HG02798 (cell line): ENCODE measurements around the gene DOLK.

Experiments
- ATAC-seq: cut with Tn5 transposase; IDR thresholded peaks from one replicate; pipeline ENCODE4 v1.9.1; 2021; ENCODE audit warnings: mild to moderate bottlenecking; ENCODE audit not compliant: unreplicated experiment, poor library complexity

DOLK gene

GRCh38 chr9:128910906-128911305, 36.5 kb downstream of the DOLK start:
- ATAC-seq = no peak

DNA sequence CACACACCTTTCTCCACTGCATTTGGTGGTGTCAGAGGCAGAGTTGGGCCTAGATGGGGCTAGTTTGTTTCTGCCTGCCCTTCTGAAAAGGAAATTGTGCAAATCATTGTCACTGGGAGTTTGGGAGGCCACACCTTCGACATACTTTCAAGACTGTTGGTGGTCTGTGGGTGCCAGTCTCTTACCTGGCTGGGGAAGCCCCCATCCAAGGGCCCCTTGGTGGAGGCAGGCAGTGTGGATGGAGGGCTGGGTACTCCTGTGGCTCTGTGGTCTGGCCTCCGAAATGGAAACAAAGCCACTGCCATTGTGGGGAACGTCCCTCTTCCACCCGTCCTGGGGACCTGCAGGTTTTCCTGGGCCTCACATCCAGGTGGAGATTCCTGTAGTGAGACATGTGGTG, 37.5 kb downstream of the DOLK start:
- no peak for ATAC-seq

DNA sequence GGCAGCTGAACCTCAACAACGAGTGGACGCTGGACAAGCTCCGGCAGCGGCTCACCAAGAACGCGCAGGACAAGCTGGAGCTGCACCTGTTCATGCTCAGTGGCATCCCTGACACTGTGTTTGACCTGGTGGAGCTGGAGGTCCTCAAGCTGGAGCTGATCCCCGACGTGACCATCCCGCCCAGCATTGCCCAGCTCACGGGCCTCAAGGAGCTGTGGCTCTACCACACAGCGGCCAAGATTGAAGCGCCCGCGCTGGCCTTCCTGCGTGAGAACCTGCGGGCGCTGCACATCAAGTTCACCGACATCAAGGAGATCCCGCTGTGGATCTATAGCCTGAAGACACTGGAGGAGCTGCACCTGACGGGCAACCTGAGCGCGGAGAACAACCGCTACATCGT, 39.0 kb downstream of the DOLK start:
- no peak for ATAC-seq

- no peak for ATAC-seq
These were observed 40.7 kb downstream of the DOLK start for GRCh38 chr9:128906741-128907140.

- ATAC-seq = no peak
These were observed 41.4 kb downstream of the DOLK start for GRCh38 chr9:128905964-128906363.

GRCh38 chr9:128903871-128904620, 43.4 kb downstream of the DOLK start:
- no peak for ATAC-seq

- no peak for ATAC-seq
These were observed 44.3 kb downstream of the DOLK start for GRCh38 chr9:128903079-128903461.

- ATAC-seq = peak; percentile 83
These were observed 44.9 kb downstream of the DOLK start for GRCh38 chr9:128902351-128903078.

- no peak for ATAC-seq
These were observed 45.6 kb downstream of the DOLK start for GRCh38 chr9:128901822-128902221.

DNA sequence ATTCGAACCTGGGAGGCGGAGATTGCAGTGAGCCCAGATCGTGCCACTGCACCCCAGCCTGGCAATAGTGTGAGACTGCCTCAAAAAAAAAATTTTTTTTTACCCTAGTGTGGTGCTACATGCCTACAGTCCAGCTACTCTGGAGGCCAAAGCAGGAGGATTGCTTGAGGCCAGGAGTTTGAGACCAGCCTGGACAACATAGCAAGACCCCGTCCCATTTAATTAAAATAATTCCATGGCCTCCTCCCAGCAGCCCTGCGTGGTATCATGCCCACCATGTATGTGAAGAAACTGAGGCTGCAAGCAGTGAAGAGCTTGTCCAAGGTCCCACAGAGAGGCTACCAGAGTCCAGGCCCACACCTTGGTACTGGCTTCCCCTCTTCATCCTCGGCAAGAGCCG, 46.0 kb downstream of the DOLK start:
- ATAC-seq = no peak

DNA sequence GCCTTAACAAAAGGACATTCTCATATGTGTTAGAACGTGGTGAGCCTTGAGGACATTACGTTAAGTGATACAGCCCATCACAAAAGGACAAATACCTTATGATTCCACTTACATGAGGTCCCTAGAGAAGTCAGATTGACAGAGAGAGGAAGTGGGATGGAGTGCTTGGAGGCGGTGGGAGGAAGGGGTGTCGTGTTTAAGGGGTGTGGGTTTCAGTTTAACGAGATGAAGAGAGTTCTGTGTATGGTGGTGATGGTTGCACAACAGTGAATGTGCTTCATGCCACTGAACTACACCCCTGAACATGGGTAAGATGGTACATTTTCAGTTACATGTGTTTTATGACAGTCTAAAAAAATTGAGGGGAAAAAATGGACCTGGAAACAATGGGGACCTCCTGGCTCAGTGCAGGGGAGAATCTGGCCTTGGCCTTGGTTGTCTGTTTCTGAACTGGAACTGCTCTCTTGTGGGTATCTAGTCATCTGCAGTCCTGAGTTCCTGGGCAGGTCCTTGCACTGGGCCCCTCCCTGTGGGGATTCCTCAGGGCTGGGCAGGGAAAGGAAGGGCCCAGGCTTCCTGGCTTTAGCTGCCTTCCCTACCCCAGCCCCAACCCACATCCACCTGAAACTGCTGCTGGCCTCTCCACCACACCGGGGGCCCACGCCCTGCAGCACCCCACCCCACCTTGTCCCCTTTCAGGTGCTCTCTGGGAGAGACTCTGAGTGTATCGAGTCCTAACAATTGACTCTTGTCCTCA, 47.7 kb downstream of the DOLK start:
- ATAC-seq = no peak

GRCh38 chr9:128898845-128899565, 48.4 kb downstream of the DOLK start:
- ATAC-seq = no peak

DNA sequence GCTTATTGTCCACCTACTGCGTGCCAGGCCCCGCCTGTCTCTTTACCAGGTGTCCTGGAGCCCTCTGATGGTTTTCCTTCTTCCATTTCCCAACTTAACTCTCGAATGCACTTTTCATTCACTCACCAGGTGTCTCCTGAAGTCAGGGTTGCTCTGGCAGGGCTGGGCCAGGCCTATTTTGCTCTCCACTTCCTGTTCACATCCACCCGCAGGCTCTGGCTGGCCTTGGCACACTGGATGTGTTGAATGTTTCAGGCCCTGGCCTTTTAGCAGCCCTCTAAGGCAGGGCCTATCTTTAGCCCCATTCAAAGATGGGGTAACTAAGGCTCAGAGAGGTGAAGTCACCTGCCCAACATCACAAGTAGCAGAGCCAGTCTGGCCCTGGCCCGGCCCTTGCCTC, 49.0 kb downstream of the DOLK start:
- ATAC-seq = no peak

GRCh38 chr9:128895556-128895955, 51.8 kb downstream of the DOLK start:
- ATAC-seq = no peak
